GM12878 (cell line): Measurements from ENCODE around the gene PRKCD.

ENCODE experiments used
- CTCF ChIP-seq, 3 experiments: IDR thresholded peaks in 2 of 3; conservative IDR thresholded peaks in 1 of 3; 2 replicates each; pipeline ENCODE4 v1.5.1; 2011; ENCODE audit warnings: low read depth in 3 of 3, low read length in 3 of 3, mild to moderate bottlenecking in 3 of 3, control low read depth in 2 of 3, moderate library complexity in 2 of 3, inconsistent platforms in 1 of 3, mixed read lengths in 1 of 3; ENCODE audit not compliant: control insufficient read depth in 2 of 3, insufficient read depth in 1 of 3; ENCODE audit errors: extremely low read depth in 1 of 3
- E2F4 ChIP-seq: IDR thresholded peaks from 2 replicates; pipeline ENCODE4 v1.6.1; 2012; ENCODE audit warnings: low read depth, low read length, improper control_type of control experiment
- HDAC2 ChIP-seq: fragments of 200-600 bp; sonication (generic); IDR thresholded peaks from 2 replicates; pipeline ENCODE4 v1.6.1; 2017
- MEF2A ChIP-seq: IDR thresholded peaks from 2 replicates; pipeline ENCODE4 v1.6.1; 2011; ENCODE audit warnings: low read depth, mild to moderate bottlenecking, low read length, moderate library complexity; ENCODE audit not compliant: insufficient read depth
- MXI1 ChIP-seq: fragments of 150-350 bp; IDR thresholded peaks from 2 replicates; pipeline ENCODE4 v1.6.1; 2011; ENCODE audit warnings: low read depth, mild to moderate bottlenecking, inconsistent platforms, low read length, improper control_type of control experiment
- POLR2A ChIP-seq: IDR thresholded peaks from 2 replicates; pipeline ENCODE4 v1.6.1; 2011; ENCODE audit warnings: low read depth, mild to moderate bottlenecking, low read length
- RBBP5 ChIP-seq: fragments of 200-600 bp; sonication (generic); conservative IDR thresholded peaks from 2 replicates; pipeline ENCODE4 v1.6.1; 2016
- RCOR1 ChIP-seq: conservative IDR thresholded peaks from 2 replicates; pipeline ENCODE4 v1.6.1; 2012; ENCODE audit warnings: low read depth, low read length, improper control_type of control experiment
- REST ChIP-seq: IDR thresholded peaks from 2 replicates; pipeline ENCODE4 v1.6.1; 2012; ENCODE audit warnings: mild to moderate bottlenecking, low read depth, low read length

GRCh38 chr3:53137835-53138446 is 23.1 kb upstream of the PRKCD start:
- TF ChIP-seq REST (no peak), E2F4 (no peak), CTCF (IDR thresholded peaks at IDR 0.05 in 2 of 3, conservative IDR thresholded peaks at IDR 0.05 in 1 of 3; ENCODE audit: control insufficient read depth in 2 of 3, extremely low read depth in 1 of 3, insufficient read depth in 1 of 3, low read depth in 3 of 3, low read length in 3 of 3) (no peak), MEF2A (no peak), POLR2A (no peak), RCOR1 (no peak), HDAC2 (no peak), MXI1 (no peak), RBBP5 (no peak)
